Measurements from ENCODE around the gene NMNAT3. TPM values are rescaled to one million over a fixed set of nuclear protein-coding genes. Genes with fewer than 3 reads are reported as not detected.

NMNAT3 gene
- total and polyA plus RNA-seq, 2 experiments from 2014 or later: 8.3 to 9.2 TPM

DNA sequence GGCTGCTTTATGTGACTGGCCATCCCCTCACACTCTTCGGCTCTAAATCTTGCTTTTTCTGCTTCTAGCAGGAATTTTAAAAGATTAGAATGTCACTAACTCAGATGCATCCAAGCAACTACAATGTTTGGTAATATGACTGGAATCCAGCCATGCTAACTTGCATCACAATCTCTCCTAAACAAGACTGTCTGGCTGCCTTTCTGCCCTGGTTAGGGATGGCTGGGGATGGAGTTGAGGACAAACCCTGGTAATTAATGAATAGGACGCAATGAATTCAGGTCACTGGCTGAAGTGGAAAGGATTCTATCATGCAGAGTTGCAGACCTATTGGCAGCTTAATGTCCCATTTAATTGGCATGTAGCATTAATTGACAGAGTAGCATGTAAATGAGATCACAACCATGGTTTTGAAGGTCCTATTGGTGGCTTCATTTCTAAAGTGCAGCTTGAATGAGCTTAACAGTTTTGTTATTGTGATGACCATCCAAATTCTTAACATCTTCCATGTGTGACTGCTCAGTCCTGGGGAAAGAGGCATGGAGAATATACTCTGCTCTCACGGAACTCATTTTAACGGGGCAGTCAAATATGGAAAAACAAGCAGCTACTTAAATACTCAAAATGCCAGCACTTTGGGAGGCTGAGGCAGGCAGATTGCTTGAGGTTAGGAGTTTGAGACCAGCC lies 21.7 kb downstream of the NMNAT3 start:
- Histone ChIP-seq H3K9me2 (ENCODE audit: insufficient read depth) (0 out of 2 replicates have a peak, but pooled peaks cover 3% of the 10 kb centered on the region), H3K27ac (ENCODE audit: low read depth) (no peak overlapping the region), H3K4me2 (no peak overlapping the region), H2AFZ (no peak overlapping the region), H4K20me1 (replicated peaks; ENCODE audit: insufficient read depth) (no peaks in the 10 kb centered on the region), H3K36me3 (ENCODE audit: insufficient read depth) (no peaks in the 10 kb centered on the region), H3K4me3 (no peak overlapping the region), H3K27me3 (ENCODE audit: insufficient read depth) (no peaks in the 10 kb centered on the region), H3K4me1 (ENCODE audit: insufficient read depth) (peaks cover 36% of the 10 kb centered on the region), H3F3A (replicated peaks; ENCODE audit: low read depth) (no peaks in the 10 kb centered on the region), H3K79me2 (replicated peaks; ENCODE audit: insufficient read depth) (no peaks in the 10 kb centered on the region)
- Mint-ChIP-seq H3K36me3 (ENCODE audit: low read depth) (no peaks in the 10 kb centered on the region), H3K4me1 (peaks cover 25% of the 10 kb centered on the region), H3K27me3 (ENCODE audit: insufficient read depth, low read depth, poor library complexity) (peaks cover 6% of the 10 kb centered on the region), H3K27ac (no peak overlapping the region), H3K4me3 (no peak overlapping the region), H3K9me3 (no peaks in the 10 kb centered on the region)
- DNase-seq (ENCODE audit: low spot score) (no peak), ATAC-seq (no peak)
- no peak for TF ChIP-seq CREB1 (CRISPR knock-in tag; IDR thresholded peaks at IDR 0.05; ENCODE audit: low read depth)
- no peak for TF ChIP-seq STAT1 (IDR thresholded peaks at IDR 0.05; ENCODE audit: unreplicated experiment)
- TF ChIP-seq EZH2 (IDR thresholded peaks at IDR 0.05; ENCODE audit: low read depth, unreplicated experiment): no peak
- TF ChIP-seq EZH2phosphoT487 (IDR thresholded peaks at IDR 0.05; ENCODE audit: unreplicated experiment): no peak
- TF ChIP-seq, protein P1, sequence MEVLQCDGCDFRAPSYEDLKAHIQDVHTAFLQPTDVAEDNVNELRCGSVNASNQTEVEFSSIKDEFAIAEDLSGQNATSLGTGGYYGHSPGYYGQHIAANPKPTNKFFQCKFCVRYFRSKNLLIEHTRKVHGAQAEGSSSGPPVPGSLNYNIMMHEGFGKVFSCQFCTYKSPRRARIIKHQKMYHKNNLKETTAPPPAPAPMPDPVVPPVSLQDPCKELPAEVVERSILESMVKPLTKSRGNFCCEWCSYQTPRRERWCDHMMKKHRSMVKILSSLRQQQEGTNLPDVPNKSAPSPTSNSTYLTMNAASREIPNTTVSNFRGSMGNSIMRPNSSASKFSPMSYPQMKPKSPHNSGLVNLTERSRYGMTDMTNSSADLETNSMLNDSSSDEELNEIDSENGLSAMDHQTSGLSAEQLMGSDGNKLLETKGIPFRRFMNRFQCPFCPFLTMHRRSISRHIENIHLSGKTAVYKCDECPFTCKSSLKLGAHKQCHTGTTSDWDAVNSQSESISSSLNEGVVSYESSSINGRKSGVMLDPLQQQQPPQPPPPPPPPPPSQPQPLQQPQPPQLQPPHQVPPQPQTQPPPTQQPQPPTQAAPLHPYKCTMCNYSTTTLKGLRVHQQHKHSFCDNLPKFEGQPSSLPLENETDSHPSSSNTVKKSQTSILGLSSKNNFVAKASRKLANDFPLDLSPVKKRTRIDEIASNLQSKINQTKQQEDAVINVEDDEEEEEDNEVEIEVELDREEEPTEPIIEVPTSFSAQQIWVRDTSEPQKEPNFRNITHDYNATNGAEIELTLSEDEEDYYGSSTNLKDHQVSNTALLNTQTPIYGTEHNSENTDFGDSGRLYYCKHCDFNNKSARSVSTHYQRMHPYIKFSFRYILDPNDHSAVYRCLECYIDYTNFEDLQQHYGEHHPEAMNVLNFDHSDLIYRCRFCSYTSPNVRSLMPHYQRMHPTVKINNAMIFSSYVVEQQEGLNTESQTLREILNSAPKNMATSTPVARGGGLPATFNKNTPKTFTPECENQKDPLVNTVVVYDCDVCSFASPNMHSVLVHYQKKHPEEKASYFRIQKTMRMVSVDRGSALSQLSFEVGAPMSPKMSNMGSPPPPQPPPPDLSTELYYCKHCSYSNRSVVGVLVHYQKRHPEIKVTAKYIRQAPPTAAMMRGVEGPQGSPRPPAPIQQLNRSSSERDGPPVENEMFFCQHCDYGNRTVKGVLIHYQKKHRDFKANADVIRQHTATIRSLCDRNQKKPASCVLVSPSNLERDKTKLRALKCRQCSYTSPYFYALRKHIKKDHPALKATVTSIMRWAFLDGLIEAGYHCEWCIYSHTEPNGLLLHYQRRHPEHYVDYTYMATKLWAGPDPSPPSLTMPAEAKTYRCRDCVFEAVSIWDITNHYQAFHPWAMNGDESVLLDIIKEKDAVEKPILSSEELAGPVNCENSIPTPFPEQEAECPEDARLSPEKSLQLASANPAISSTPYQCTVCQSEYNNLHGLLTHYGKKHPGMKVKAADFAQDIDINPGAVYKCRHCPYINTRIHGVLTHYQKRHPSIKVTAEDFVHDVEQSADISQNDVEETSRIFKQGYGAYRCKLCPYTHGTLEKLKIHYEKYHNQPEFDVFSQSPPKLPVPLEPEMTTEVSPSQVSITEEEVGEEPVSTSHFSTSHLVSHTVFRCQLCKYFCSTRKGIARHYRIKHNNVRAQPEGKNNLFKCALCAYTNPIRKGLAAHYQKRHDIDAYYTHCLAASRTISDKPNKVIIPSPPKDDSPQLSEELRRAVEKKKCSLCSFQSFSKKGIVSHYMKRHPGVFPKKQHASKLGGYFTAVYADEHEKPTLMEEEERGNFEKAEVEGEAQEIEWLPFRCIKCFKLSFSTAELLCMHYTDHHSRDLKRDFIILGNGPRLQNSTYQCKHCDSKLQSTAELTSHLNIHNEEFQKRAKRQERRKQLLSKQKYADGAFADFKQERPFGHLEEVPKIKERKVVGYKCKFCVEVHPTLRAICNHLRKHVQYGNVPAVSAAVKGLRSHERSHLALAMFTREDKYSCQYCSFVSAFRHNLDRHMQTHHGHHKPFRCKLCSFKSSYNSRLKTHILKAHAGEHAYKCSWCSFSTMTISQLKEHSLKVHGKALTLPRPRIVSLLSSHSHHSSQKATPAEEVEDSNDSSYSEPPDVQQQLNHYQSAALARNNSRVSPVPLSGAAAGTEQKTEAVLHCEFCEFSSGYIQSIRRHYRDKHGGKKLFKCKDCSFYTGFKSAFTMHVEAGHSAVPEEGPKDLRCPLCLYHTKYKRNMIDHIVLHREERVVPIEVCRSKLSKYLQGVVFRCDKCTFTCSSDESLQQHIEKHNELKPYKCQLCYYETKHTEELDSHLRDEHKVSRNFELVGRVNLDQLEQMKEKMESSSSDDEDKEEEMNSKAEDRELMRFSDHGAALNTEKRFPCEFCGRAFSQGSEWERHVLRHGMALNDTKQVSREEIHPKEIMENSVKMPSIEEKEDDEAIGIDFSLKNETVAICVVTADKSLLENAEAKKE (CRISPR knock-in tag; IDR thresholded peaks at IDR 0.05): no peak
- TF ChIP-seq, protein P2, sequence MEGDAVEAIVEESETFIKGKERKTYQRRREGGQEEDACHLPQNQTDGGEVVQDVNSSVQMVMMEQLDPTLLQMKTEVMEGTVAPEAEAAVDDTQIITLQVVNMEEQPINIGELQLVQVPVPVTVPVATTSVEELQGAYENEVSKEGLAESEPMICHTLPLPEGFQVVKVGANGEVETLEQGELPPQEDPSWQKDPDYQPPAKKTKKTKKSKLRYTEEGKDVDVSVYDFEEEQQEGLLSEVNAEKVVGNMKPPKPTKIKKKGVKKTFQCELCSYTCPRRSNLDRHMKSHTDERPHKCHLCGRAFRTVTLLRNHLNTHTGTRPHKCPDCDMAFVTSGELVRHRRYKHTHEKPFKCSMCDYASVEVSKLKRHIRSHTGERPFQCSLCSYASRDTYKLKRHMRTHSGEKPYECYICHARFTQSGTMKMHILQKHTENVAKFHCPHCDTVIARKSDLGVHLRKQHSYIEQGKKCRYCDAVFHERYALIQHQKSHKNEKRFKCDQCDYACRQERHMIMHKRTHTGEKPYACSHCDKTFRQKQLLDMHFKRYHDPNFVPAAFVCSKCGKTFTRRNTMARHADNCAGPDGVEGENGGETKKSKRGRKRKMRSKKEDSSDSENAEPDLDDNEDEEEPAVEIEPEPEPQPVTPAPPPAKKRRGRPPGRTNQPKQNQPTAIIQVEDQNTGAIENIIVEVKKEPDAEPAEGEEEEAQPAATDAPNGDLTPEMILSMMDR (conservative IDR thresholded peaks at IDR 0.05; ENCODE audit: low read depth in 2 of 2): no peak
- no peak for TF ChIP-seq ZNF331 (CRISPR knock-in tag; IDR thresholded peaks at IDR 0.05; ENCODE audit: low read depth)
- TF ChIP-seq JUNB (IDR thresholded peaks at IDR 0.05; ENCODE audit: unreplicated experiment): no peak
- no peak for TF ChIP-seq ZNF114 (CRISPR knock-in tag; IDR thresholded peaks at IDR 0.05)
- TF ChIP-seq, protein P3, sequence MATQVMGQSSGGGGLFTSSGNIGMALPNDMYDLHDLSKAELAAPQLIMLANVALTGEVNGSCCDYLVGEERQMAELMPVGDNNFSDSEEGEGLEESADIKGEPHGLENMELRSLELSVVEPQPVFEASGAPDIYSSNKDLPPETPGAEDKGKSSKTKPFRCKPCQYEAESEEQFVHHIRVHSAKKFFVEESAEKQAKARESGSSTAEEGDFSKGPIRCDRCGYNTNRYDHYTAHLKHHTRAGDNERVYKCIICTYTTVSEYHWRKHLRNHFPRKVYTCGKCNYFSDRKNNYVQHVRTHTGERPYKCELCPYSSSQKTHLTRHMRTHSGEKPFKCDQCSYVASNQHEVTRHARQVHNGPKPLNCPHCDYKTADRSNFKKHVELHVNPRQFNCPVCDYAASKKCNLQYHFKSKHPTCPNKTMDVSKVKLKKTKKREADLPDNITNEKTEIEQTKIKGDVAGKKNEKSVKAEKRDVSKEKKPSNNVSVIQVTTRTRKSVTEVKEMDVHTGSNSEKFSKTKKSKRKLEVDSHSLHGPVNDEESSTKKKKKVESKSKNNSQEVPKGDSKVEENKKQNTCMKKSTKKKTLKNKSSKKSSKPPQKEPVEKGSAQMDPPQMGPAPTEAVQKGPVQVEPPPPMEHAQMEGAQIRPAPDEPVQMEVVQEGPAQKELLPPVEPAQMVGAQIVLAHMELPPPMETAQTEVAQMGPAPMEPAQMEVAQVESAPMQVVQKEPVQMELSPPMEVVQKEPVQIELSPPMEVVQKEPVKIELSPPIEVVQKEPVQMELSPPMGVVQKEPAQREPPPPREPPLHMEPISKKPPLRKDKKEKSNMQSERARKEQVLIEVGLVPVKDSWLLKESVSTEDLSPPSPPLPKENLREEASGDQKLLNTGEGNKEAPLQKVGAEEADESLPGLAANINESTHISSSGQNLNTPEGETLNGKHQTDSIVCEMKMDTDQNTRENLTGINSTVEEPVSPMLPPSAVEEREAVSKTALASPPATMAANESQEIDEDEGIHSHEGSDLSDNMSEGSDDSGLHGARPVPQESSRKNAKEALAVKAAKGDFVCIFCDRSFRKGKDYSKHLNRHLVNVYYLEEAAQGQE (IDR thresholded peaks at IDR 0.05; ENCODE audit: unreplicated experiment): no peak
- TF ChIP-seq, protein P4, sequence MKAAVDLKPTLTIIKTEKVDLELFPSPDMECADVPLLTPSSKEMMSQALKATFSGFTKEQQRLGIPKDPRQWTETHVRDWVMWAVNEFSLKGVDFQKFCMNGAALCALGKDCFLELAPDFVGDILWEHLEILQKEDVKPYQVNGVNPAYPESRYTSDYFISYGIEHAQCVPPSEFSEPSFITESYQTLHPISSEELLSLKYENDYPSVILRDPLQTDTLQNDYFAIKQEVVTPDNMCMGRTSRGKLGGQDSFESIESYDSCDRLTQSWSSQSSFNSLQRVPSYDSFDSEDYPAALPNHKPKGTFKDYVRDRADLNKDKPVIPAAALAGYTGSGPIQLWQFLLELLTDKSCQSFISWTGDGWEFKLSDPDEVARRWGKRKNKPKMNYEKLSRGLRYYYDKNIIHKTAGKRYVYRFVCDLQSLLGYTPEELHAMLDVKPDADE (IDR thresholded peaks at IDR 0.05): no peak
- no peak for TF ChIP-seq NANOG (IDR thresholded peaks at IDR 0.05; ENCODE audit: borderline replicate concordance)
- no peak for TF ChIP-seq POLR2AphosphoS5 (IDR thresholded peaks at IDR 0.05; ENCODE audit: low read depth)

All from GM23338 (cell line).